ENCODE measurements around the gene RRP1B. TPM values are rescaled to one million over a fixed set of nuclear protein-coding genes. Genes with fewer than 3 reads are reported as not detected.

RRP1B gene
- total and polyA plus RNA-seq, 2 donors (not counting 1 experiment from before 2014, with no cell fraction given), result 6.0 to 22.4 TPM

GRCh38 chr21:43733060-43733459 is 73.7 kb downstream of the RRP1B start:
- H3K9me3 Mint-ChIP-seq (ENCODE audit: insufficient read depth), result no peaks in the 10 kb centered on the region
- WGBS (ENCODE audit: insufficient coverage), result no CpG with 5 or more reads among the region's 10 CpGs
- ATAC-seq (ENCODE audit: low read depth), result no peak
- Histone ChIP-seq H3K27me3 (replicated peaks in 1 of 4; ENCODE audit: control extremely low read depth in 1 of 4, control insufficient read depth in 3 of 4, insufficient read depth in 4 of 4, low read length in 3 of 4) (no peaks in the 10 kb centered on the region), H3K27ac (ENCODE audit: low read length in 2 of 2) (no peak overlapping the region), H3K36me3 (replicated peaks in 1 of 2; ENCODE audit: control extremely low read depth in 1 of 2, control insufficient read depth in 1 of 2, extremely low read depth in 1 of 2, insufficient read depth in 2 of 2, low read length in 1 of 2) (peaks cover 0 to 3% of the 10 kb centered on the region in 2 experiments), H3K9me3 (ENCODE audit: control extremely low read depth in 1 of 3, control insufficient read depth in 2 of 3, insufficient read depth in 1 of 3, low read length in 2 of 3) (peaks cover 0 to 5% (median 0%) of the 10 kb centered on the region in 3 donors), H3K79me2 (ENCODE audit: control insufficient read depth, insufficient read depth, low read length) (peaks cover 19% of the 10 kb centered on the region), H3K4me2 (replicated peaks; ENCODE audit: low read depth, low read length, poor library complexity, severe bottlenecking) (no peak overlapping the region), H3K4me1 (ENCODE audit: control insufficient read depth in 2 of 2, insufficient read depth in 2 of 2, low read length in 2 of 2) (peaks cover 7 to 14% of the 10 kb centered on the region in 2 donors), H3K4me3 (ENCODE audit: control extremely low read depth in 1 of 5, extremely low read depth in 1 of 5, insufficient read depth in 1 of 5, low read depth in 2 of 5, low read length in 4 of 5) (no peak overlapping the region), H2AFZ (ENCODE audit: insufficient read depth, low read depth, low read length, poor library complexity, severe bottlenecking) (no peak overlapping the region), H3K9ac (ENCODE audit: low read length) (no peak overlapping the region), H4K20me1 (ENCODE audit: control insufficient read depth, insufficient read depth, low read length, poor library complexity, severe bottlenecking) (peaks cover 69% of the 10 kb centered on the region)
- H3K4me3 Mint-ChIP-seq, result no peak overlapping the region
- H3K4me1 Mint-ChIP-seq, result peaks cover 14% of the 10 kb centered on the region
- POLR2A ChIA-PET, result no interaction called here
- H3K27me3 Mint-ChIP-seq, result no peaks in the 10 kb centered on the region
- CTCF ChIA-PET, result no interaction called here
- TF ChIP-seq EZH2 (IDR thresholded peaks at IDR 0.05; ENCODE audit: borderline replicate concordance, insufficient read depth, low read depth, low read length, poor library complexity, severe bottlenecking) (no peak), CTCF (IDR thresholded peaks at IDR 0.05) (no peak)
- intact Hi-C loops (cut with micrococcal nuclease), result no loop called here
- H3K27ac Mint-ChIP-seq, result no peak overlapping the region
- no peak for DNase-seq

- intact Hi-C loops (cut with micrococcal nuclease), result no loop called here
- Histone ChIP-seq H3K79me2 (ENCODE audit: control insufficient read depth, insufficient read depth, low read length) (peaks cover 14% of the 10 kb centered on the region), H2AFZ (ENCODE audit: insufficient read depth, low read depth, low read length, poor library complexity, severe bottlenecking) (no peak overlapping the region), H3K36me3 (replicated peaks in 1 of 2; ENCODE audit: control extremely low read depth in 1 of 2, control insufficient read depth in 1 of 2, extremely low read depth in 1 of 2, insufficient read depth in 2 of 2, low read length in 1 of 2) (peaks cover 0 to 3% of the 10 kb centered on the region in 2 experiments), H3K9ac (ENCODE audit: low read length) (no peak overlapping the region), H3K9me3 (ENCODE audit: control extremely low read depth in 1 of 3, control insufficient read depth in 2 of 3, insufficient read depth in 1 of 3, low read length in 2 of 3) (peaks cover 0 to 5% (median 0%) of the 10 kb centered on the region in 3 donors), H3K27ac (ENCODE audit: low read length in 2 of 2) (no peak overlapping the region), H3K27me3 (replicated peaks in 1 of 4; ENCODE audit: control extremely low read depth in 1 of 4, control insufficient read depth in 3 of 4, insufficient read depth in 4 of 4, low read length in 3 of 4) (no peaks in the 10 kb centered on the region), H3K4me1 (ENCODE audit: control insufficient read depth in 2 of 2, insufficient read depth in 2 of 2, low read length in 2 of 2) (peaks cover 4 to 9% of the 10 kb centered on the region in 2 donors), H4K20me1 (ENCODE audit: control insufficient read depth, insufficient read depth, low read length, poor library complexity, severe bottlenecking) (peaks cover 67% of the 10 kb centered on the region), H3K4me3 (ENCODE audit: control extremely low read depth in 1 of 5, extremely low read depth in 1 of 5, insufficient read depth in 1 of 5, low read depth in 2 of 5, low read length in 4 of 5) (no peak overlapping the region), H3K4me2 (replicated peaks; ENCODE audit: low read depth, low read length, poor library complexity, severe bottlenecking) (no peak overlapping the region)
- peaks cover 9% of the 10 kb centered on the region for H3K4me1 Mint-ChIP-seq
- no peak overlapping the region for H3K4me3 Mint-ChIP-seq
- 83% methylated on average over 15 of the region's 15 CpGs for WGBS (ENCODE audit: insufficient coverage)
- no peak for DNase-seq
- no peak for ATAC-seq (ENCODE audit: low read depth)
- no peaks in the 10 kb centered on the region for H3K9me3 Mint-ChIP-seq (ENCODE audit: insufficient read depth)
- no peaks in the 10 kb centered on the region for H3K27me3 Mint-ChIP-seq
- ChIA-PET CTCF (no interaction called here), POLR2A (no interaction called here)
- no peak overlapping the region for H3K27ac Mint-ChIP-seq
- TF ChIP-seq EZH2 (IDR thresholded peaks at IDR 0.05; ENCODE audit: borderline replicate concordance, insufficient read depth, low read depth, low read length, poor library complexity, severe bottlenecking) (no peak), CTCF (IDR thresholded peaks at IDR 0.05) (no peak)
These were observed 74.2 kb downstream of the RRP1B start for GRCh38 chr21:43733529-43734071.

Measured in B cell (primary cell).